ENCODE data around the gene RICTOR. TPM values are rescaled to one million over a fixed set of nuclear protein-coding genes. Genes with fewer than 3 reads are reported as not detected.
"Not testable (repeated sequence)": the region's sequence is repeated elsewhere in the genome, so short reads cannot be mapped to it uniquely, and the experiment has no call there.

RICTOR gene
- total and polyA plus RNA-seq, 4 donors: 4.9 to 102 (median 19.7) TPM

DNA sequence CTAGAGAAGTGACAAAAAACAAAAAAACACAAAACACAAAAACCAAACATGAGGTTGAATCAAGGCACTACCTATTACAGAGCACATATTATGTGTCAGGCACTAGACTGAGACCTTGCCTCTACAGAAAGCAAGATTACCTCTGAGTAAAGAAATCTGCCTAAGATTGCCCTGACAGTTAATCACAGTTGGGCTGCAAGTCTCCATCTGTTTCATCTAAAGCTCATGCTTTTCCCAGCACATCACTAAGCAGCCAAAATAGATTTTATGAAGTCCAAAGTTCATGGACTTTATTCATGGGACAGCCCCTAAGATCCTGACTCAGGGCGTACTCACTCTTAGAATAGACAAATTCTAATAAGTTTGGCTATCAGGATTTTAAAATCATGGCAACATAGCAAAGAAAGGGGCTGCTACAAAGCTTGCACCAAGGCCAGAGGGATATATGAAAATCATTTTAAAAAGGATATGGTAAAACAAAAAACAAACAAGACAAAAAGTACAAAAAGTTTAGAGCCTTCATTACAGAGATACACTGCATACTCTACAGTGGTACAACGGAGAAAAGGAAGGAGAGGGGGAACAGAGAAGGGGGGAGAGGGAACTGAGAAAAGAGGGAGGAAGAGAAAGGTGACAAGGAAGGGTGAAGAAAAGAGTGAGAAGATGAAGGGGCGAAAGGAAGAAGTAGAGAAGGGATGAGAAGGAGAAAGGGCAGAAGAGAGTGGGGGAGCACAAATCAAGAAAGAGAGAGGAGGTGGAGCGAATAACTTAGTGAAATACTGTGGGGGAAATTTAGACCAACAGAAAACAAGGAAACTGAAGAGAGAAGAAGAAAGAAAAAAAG lies 58.2 kb downstream of the RICTOR start:
- no peak overlapping the region for H3K4me3 ChIP-seq
- WGBS, 2 donors: 73 to 81% methylated on average over 4 of the region's 4 CpGs
- TF ChIP-seq, protein P1, sequence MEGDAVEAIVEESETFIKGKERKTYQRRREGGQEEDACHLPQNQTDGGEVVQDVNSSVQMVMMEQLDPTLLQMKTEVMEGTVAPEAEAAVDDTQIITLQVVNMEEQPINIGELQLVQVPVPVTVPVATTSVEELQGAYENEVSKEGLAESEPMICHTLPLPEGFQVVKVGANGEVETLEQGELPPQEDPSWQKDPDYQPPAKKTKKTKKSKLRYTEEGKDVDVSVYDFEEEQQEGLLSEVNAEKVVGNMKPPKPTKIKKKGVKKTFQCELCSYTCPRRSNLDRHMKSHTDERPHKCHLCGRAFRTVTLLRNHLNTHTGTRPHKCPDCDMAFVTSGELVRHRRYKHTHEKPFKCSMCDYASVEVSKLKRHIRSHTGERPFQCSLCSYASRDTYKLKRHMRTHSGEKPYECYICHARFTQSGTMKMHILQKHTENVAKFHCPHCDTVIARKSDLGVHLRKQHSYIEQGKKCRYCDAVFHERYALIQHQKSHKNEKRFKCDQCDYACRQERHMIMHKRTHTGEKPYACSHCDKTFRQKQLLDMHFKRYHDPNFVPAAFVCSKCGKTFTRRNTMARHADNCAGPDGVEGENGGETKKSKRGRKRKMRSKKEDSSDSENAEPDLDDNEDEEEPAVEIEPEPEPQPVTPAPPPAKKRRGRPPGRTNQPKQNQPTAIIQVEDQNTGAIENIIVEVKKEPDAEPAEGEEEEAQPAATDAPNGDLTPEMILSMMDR (IDR thresholded peaks at IDR 0.05; ENCODE audit: control extremely low read depth, extremely low read depth): no peak
- peaks cover 0 to 23% (median 0%) of the 10 kb centered on the region in 5 donors for H3K4me1 ChIP-seq (ENCODE audit: control insufficient read depth in 5 of 5, insufficient read depth in 5 of 5, low read length in 5 of 5)
- peak in 2 of 3 donors; percentile 37 to 57 for DNase-seq
- no peak for ATAC-seq (ENCODE audit: insufficient read depth, low FRiP score)
- peaks cover 0 to 19% (median 10%) of the 10 kb centered on the region in 4 donors for H3K36me3 ChIP-seq (ENCODE audit: control insufficient read depth in 4 of 4, insufficient read depth in 4 of 4, low read length in 4 of 4)
- peak overlapping the region in 1 of 2 donors; percentile 96 for H3K27ac ChIP-seq (ENCODE audit: low read depth in 1 of 2, low read length in 1 of 2)
- H3K27me3 ChIP-seq (ENCODE audit: control insufficient read depth in 3 of 3, insufficient read depth in 3 of 3, low read length in 2 of 3): no peaks in the 10 kb centered on the region
- no peak overlapping the region for H3K9ac ChIP-seq (ENCODE audit: insufficient read depth in 1 of 2, low read length in 2 of 2)
- H3K9me3 ChIP-seq (ENCODE audit: control insufficient read depth in 4 of 4, insufficient read depth in 3 of 4, low read length in 3 of 4): peaks cover 0 to 6% (median 1%) of the 10 kb centered on the region in 4 donors

DNA sequence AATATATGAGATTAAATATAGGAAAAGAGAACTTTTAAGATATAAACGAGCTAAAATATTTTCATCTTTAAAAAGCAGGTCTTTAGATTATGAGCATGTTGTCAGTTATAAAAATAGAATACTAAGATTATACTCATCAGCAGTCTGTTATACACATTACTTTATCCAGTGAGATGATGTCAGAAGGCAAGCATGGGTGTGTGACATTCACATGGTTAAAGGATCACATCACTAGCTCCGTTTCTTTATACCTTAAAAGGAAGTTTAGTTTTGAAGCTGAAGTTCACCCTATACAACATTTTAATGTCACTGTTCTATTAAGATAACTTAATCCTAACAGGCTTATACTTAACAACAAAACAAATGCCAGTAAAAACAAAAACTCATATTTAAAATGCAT lies 59.6 kb downstream of the RICTOR start:
- Histone ChIP-seq H3K9ac (ENCODE audit: insufficient read depth in 1 of 2, low read length in 2 of 2) (no peak overlapping the region), H3K36me3 (ENCODE audit: control insufficient read depth in 4 of 4, insufficient read depth in 4 of 4, low read length in 4 of 4) (peaks cover 0 to 16% (median 9%) of the 10 kb centered on the region in 4 donors), H3K9me3 (ENCODE audit: control insufficient read depth in 4 of 4, insufficient read depth in 3 of 4, low read length in 3 of 4) (peaks cover 0 to 9% (median 1%) of the 10 kb centered on the region in 4 donors), H3K4me1 (ENCODE audit: control insufficient read depth in 5 of 5, insufficient read depth in 5 of 5, low read length in 5 of 5) (peaks cover 0 to 17% (median 0%) of the 10 kb centered on the region in 5 donors), H3K27me3 (ENCODE audit: control insufficient read depth in 3 of 3, insufficient read depth in 3 of 3, low read length in 2 of 3) (no peaks in the 10 kb centered on the region), H3K27ac (ENCODE audit: low read depth in 1 of 2, low read length in 1 of 2) (no peak overlapping the region), H3K4me3 (no peak overlapping the region)
- DNase-seq: no peak
- TF ChIP-seq, protein P1 (IDR thresholded peaks at IDR 0.05; ENCODE audit: control extremely low read depth, extremely low read depth): no peak
- 68 to 74% methylated on average over 2 of the region's 2 CpGs for WGBS, 2 donors
- ATAC-seq (ENCODE audit: insufficient read depth, low FRiP score): no peak

DNA sequence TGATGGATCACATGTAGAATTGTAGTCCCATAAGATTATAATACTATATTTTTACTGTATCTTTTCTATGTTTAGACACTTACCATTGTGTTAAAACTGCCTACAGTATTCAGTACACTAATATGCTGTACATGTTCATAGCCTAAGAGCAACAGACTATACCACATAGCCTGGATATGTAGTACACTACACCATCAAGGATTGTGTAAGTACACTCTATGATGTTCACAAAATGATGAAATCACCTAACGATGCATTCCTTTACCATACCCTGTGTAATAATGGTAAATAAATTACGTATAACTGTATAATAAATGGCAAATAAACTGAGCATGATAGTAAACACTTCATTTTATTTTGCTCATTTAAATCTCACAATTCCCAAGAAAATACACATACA lies 60.3 kb downstream of the RICTOR start:
- Histone ChIP-seq H3K27me3 (ENCODE audit: control insufficient read depth in 3 of 3, insufficient read depth in 3 of 3, low read length in 2 of 3) (no peaks in the 10 kb centered on the region), H3K36me3 (ENCODE audit: control insufficient read depth in 4 of 4, insufficient read depth in 4 of 4, low read length in 4 of 4) (peaks cover 0 to 12% (median 9%) of the 10 kb centered on the region in 4 donors), H3K9ac (ENCODE audit: insufficient read depth in 1 of 2, low read length in 2 of 2) (no peak overlapping the region), H3K4me3 (no peak overlapping the region), H3K9me3 (ENCODE audit: control insufficient read depth in 4 of 4, insufficient read depth in 3 of 4, low read length in 3 of 4) (peaks cover 0 to 9% (median 1%) of the 10 kb centered on the region in 4 donors), H3K27ac (ENCODE audit: low read depth in 1 of 2, low read length in 1 of 2) (peak overlapping the region in 1 of 2 donors; percentile 81), H3K4me1 (ENCODE audit: control insufficient read depth in 5 of 5, insufficient read depth in 5 of 5, low read length in 5 of 5) (peaks cover 0 to 17% (median 0%) of the 10 kb centered on the region in 5 donors)
- 72 to 79% methylated on average over 2 of the region's 2 CpGs for WGBS, 2 donors
- ATAC-seq (ENCODE audit: insufficient read depth, low FRiP score) (no peak), DNase-seq (no peak)
- TF ChIP-seq, protein P1 (IDR thresholded peaks at IDR 0.05; ENCODE audit: control extremely low read depth, extremely low read depth): no peak

DNA sequence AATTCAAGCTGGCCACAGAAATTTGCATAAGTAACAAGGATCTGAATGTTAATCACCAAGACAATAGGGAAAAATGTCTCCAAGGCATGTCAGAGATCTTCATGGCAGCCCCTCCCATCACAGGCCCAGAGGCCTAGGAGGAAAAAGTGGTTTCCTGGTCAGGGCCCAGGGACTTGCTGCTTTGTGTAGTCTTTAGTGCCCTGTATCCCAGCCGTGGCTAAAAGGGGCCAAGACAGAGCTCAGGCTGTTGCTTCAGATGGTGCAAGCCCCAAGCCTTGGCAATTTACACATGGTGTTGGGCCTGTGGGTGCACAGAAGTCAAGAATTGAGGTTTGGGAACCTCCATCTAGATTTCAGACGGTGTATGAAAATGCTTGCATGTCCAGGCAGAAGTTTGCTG lies 63.2 kb downstream of the RICTOR start:
- ATAC-seq (ENCODE audit: insufficient read depth, low FRiP score); H3K27me3 ChIP-seq (ENCODE audit: control insufficient read depth in 3 of 3, insufficient read depth in 3 of 3, low read length in 2 of 3); H3K9me3 ChIP-seq (ENCODE audit: control insufficient read depth in 4 of 4, insufficient read depth in 3 of 4, low read length in 3 of 4); DNase-seq; H3K4me3 ChIP-seq; H3K9ac ChIP-seq (ENCODE audit: insufficient read depth in 1 of 2, low read length in 2 of 2); H3K27ac ChIP-seq (ENCODE audit: low read depth in 1 of 2, low read length in 1 of 2): not testable (repeated sequence)
- WGBS, 2 donors: 99 to 100% methylated on average over 2 of the region's 2 CpGs
- peaks cover 0 to 11% (median 0%) of the 10 kb centered on the region in 5 donors for H3K4me1 ChIP-seq (ENCODE audit: control insufficient read depth in 5 of 5, insufficient read depth in 5 of 5, low read length in 5 of 5)
- peaks cover 0 to 11% (median 7%) of the 10 kb centered on the region in 4 donors for H3K36me3 ChIP-seq (ENCODE audit: control insufficient read depth in 4 of 4, insufficient read depth in 4 of 4, low read length in 4 of 4)
